H1 (cell line): Measurements from ENCODE around the gene PGF. TPM values are rescaled to one million over a fixed set of nuclear protein-coding genes. Genes with fewer than 3 reads are reported as not detected.

Experiments
- CTCF ChIA-PET: fragments of 300-600 bp; sonication (Branson Sonifier 250); formaldehyde crosslinking; loops from one replicate; lab custom pipeline; 2021; ENCODE audit not compliant: partially characterized antibody; lab: Charles Lee
- POLR2A ChIA-PET: fragments of 300-600 bp; sonication (Branson Sonifier 250); formaldehyde crosslinking; loops from one replicate; lab custom pipeline; 2021; ENCODE audit warnings: inconsistent platforms; ENCODE audit not compliant: partially characterized antibody; lab: Charles Lee
- DNase-seq, 2 experiments: peaks; one replicate each; pipeline versions ENCODE4 v3.0.0 to v3.0.0-alpha.2; 2010 to 2022; ENCODE audit warnings: low spot score in 2 of 2, low read depth in 1 of 2, mixed read lengths in 1 of 2
- FAIRE-seq: peaks from 2 replicates; lab custom pipeline; 2011; peaks lifted over from hg19 to GRCh38; lab: Jason Lieb, UNC
- H2AFZ ChIP-seq: 2 replicates; pipeline ENCODE4 v1.8.1; 2012; ENCODE audit warnings: low read length, inconsistent platforms
- H2AK5ac ChIP-seq: 2 replicates; pipeline ENCODE4 v1.6.1; 2013; ENCODE audit warnings: low read depth, low read length
- H2BK120ac ChIP-seq: replicated peaks from 2 replicates; pipeline ENCODE3; 2013; ENCODE audit warnings: low read depth, low read length, inconsistent platforms
- H2BK12ac ChIP-seq: 2 replicates; pipeline ENCODE4 v1.6.1; 2013; ENCODE audit warnings: low read depth, low read length
- H2BK15ac ChIP-seq: 2 replicates; pipeline ENCODE4 v1.6.1; 2013; ENCODE audit warnings: low read length
- H2BK20ac ChIP-seq: 2 replicates; pipeline ENCODE4 v1.6.1; 2013; ENCODE audit warnings: low read length
- H2BK5ac ChIP-seq: 2 replicates; pipeline ENCODE4 v1.6.1; 2013; ENCODE audit warnings: low read depth, low read length
- H3K14ac ChIP-seq: 2 replicates; pipeline ENCODE4 v1.6.1; 2013; ENCODE audit warnings: inconsistent platforms; ENCODE audit not compliant: insufficient read length
- H3K18ac ChIP-seq: 2 replicates; pipeline ENCODE4 v1.6.1; 2013; ENCODE audit warnings: low read length; ENCODE audit errors: extremely low read depth
- H3K23ac ChIP-seq: 2 replicates; pipeline ENCODE4 v1.6.1; 2013; ENCODE audit warnings: inconsistent platforms; ENCODE audit not compliant: insufficient read length
- H3K23me2 ChIP-seq: 2 replicates; pipeline ENCODE4 v1.6.1; 2013; ENCODE audit warnings: low read depth, low read length
- H3K27ac ChIP-seq: 2 replicates; pipeline ENCODE4 v1.6.1; 2011; ENCODE audit warnings: low read depth, low read length, inconsistent platforms
- H3K27me3 ChIP-seq, 4 experiments: replicated peaks in 1 of 4; 1 replicate in 1 of 4; 2 replicates in 3 of 4; pipeline versions ENCODE4 v1.6.1 to v1.8.1; 2011 to 2013; ENCODE audit warnings: low read length in 3 of 4, mild to moderate bottlenecking in 3 of 4, inconsistent platforms in 2 of 4, mixed read lengths in 2 of 4, moderate library complexity in 1 of 4; ENCODE audit not compliant: control insufficient read depth in 3 of 4, insufficient read depth in 3 of 4; ENCODE audit errors: extremely low read depth in 1 of 4
- H3K36me3 ChIP-seq, 4 experiments: 2 replicates each; pipeline versions ENCODE4 v1.6.1 to v1.8.1; 2011 to 2013; ENCODE audit warnings: mild to moderate bottlenecking in 4 of 4, low read length in 3 of 4, moderate library complexity in 2 of 4, control low read depth in 1 of 4, inconsistent platforms in 1 of 4; ENCODE audit not compliant: insufficient read depth in 4 of 4, control insufficient read depth in 2 of 4
- H3K4ac ChIP-seq: replicated peaks from 2 replicates; pipeline ENCODE3; 2013; ENCODE audit warnings: low read length, low read depth, mixed read lengths, inconsistent platforms; ENCODE audit not compliant: insufficient read length
- H3K4me1 ChIP-seq, 4 experiments: replicated peaks in 1 of 4; 1 replicate in 1 of 4; 2 replicates in 3 of 4; pipeline versions ENCODE4 v1.6.1 to v1.8.1; 2011 to 2013; ENCODE audit warnings: low read length in 3 of 4, inconsistent platforms in 2 of 4, mixed read lengths in 1 of 4; ENCODE audit not compliant: insufficient read depth in 4 of 4, control insufficient read depth in 3 of 4
- H3K4me2 ChIP-seq, 2 experiments: 2 replicates each; pipeline versions ENCODE4 v1.6.1 to v1.8.1; 2011 to 2013; ENCODE audit warnings: low read depth in 2 of 2, low read length in 2 of 2, control low read depth in 1 of 2, inconsistent platforms in 1 of 2, mild to moderate bottlenecking in 1 of 2; ENCODE audit not compliant: insufficient read depth in 1 of 2
- H3K4me3 ChIP-seq, 4 experiments: fragments of 200-600, 300-600 bp in 1 of 4; sonication (generic), shearing (Covaris generic), sonication (Bioruptor Twin) in 1 of 4; 2 replicates each; pipeline versions ENCODE4 v1.5.1 to v1.8.1; 2011 to 2016; ENCODE audit warnings: low read length in 4 of 4, low read depth in 3 of 4, control low read depth in 2 of 4, inconsistent platforms in 2 of 4, mild to moderate bottlenecking in 2 of 4, mixed read lengths in 1 of 4, moderate library complexity in 1 of 4; ENCODE audit not compliant: insufficient read depth in 2 of 4; ENCODE audit errors: extremely low read depth in 1 of 4
- H3K56ac ChIP-seq: replicated peaks from 2 replicates; pipeline ENCODE3; 2013; ENCODE audit warnings: low read depth, mild to moderate bottlenecking, mixed read lengths, low read length, inconsistent platforms; ENCODE audit not compliant: insufficient read length
- H3K79me1 ChIP-seq: 2 replicates; pipeline ENCODE4 v1.6.1; 2013; ENCODE audit warnings: low read depth, low read length, control low read depth
- H3K79me2 ChIP-seq, 2 experiments: 2 replicates each; pipeline versions ENCODE4 v1.6.1 to v1.8.1; 2012 to 2013; ENCODE audit warnings: low read length in 2 of 2, mild to moderate bottlenecking in 2 of 2, inconsistent platforms in 1 of 2; ENCODE audit not compliant: insufficient read depth in 2 of 2, control insufficient read depth in 1 of 2
- H3K9ac ChIP-seq, 4 experiments: replicated peaks in 1 of 4; 1 replicate in 1 of 4; 2 replicates in 3 of 4; pipeline versions ENCODE4 v1.6.1 to v1.8.1; 2011 to 2013; ENCODE audit warnings: low read depth in 3 of 4, low read length in 3 of 4, control low read depth in 2 of 4, mild to moderate bottlenecking in 2 of 4, moderate library complexity in 2 of 4, inconsistent platforms in 1 of 4; ENCODE audit errors: extremely low read depth in 1 of 4
- H3K9me3 ChIP-seq, 2 experiments: 2 replicates each; pipeline versions ENCODE4 v1.6.1 to v1.8.1; 2012 to 2013; ENCODE audit warnings: mild to moderate bottlenecking in 2 of 2, moderate library complexity in 2 of 2, control low read depth in 1 of 2, inconsistent platforms in 1 of 2, low read depth in 1 of 2, low read length in 1 of 2, mixed read lengths in 1 of 2; ENCODE audit not compliant: insufficient read depth in 2 of 2
- H4K20me1 ChIP-seq, 2 experiments: replicated peaks in 1 of 2; 2 replicates each; pipeline versions ENCODE3 to v1.8.1; 2011 to 2013; ENCODE audit warnings: inconsistent platforms in 2 of 2, low read length in 2 of 2, mild to moderate bottlenecking in 1 of 2; ENCODE audit not compliant: insufficient read depth in 2 of 2, control insufficient read depth in 1 of 2
- H4K5ac ChIP-seq: 2 replicates; pipeline ENCODE4 v1.6.1; 2013; ENCODE audit warnings: low read length, low read depth, mixed read lengths, inconsistent platforms; ENCODE audit not compliant: insufficient read length
- H4K8ac ChIP-seq: 2 replicates; pipeline ENCODE4 v1.8.0; 2013; ENCODE audit warnings: mild to moderate bottlenecking, moderate library complexity, low read length, inconsistent platforms; ENCODE audit not compliant: insufficient read depth; ENCODE audit errors: extremely low read depth
- H4K91ac ChIP-seq: replicated peaks from 2 replicates; pipeline ENCODE3; 2013; ENCODE audit warnings: low read length, mixed read lengths, inconsistent platforms; ENCODE audit not compliant: insufficient read length
- ATF3 ChIP-seq: IDR thresholded peaks from 2 replicates; pipeline ENCODE4 v1.6.1; 2011; ENCODE audit warnings: low read depth, mild to moderate bottlenecking, low read length; ENCODE audit not compliant: insufficient read depth
- BCL11A ChIP-seq, 2 experiments: IDR thresholded peaks; one replicate each; pipeline ENCODE4 v1.6.1; 2011; ENCODE audit warnings: low read depth in 2 of 2, low read length in 2 of 2, mild to moderate bottlenecking in 2 of 2
- CHD2 ChIP-seq: IDR thresholded peaks from 2 replicates; pipeline ENCODE4 v1.6.1; 2012; ENCODE audit warnings: low read length, improper control_type of control experiment
- JUN ChIP-seq: IDR thresholded peaks from 2 replicates; pipeline ENCODE4 v1.6.1; 2011; ENCODE audit warnings: low read depth, mild to moderate bottlenecking, improper control_type of control experiment, low read length
- SAP30 ChIP-seq: fragments of 300-600 bp; sonication (generic); IDR thresholded peaks from 2 replicates; pipeline ENCODE4 v1.7.1; 2012; ENCODE audit warnings: low read length, moderate library complexity, mild to moderate bottlenecking, inconsistent platforms; ENCODE audit not compliant: insufficient read depth, insufficient replicate concordance
- SIN3A ChIP-seq, 2 experiments: IDR thresholded peaks in 1 of 2; conservative IDR thresholded peaks in 1 of 2; 2 replicates each; pipeline ENCODE4 v1.6.1; 2011 to 2012; ENCODE audit warnings: low read length in 2 of 2, improper control_type of control experiment in 1 of 2, low read depth in 1 of 2, mild to moderate bottlenecking in 1 of 2
- WGBS, 2 experiments: shearing (Covaris generic) in 1 of 2; methylation state at CpG; one replicate each; pipeline versions ENCODE4 v1.1.6 to v1.1.7; 2013 to 2015; ENCODE audit warnings: low lambda C conversion rate in 2 of 2, mixed read lengths in 2 of 2, inconsistent platforms in 1 of 2, low coverage in 1 of 2, missing lambda C conversion rate in 1 of 2; ENCODE audit not compliant: insufficient replicate concordance in 2 of 2, insufficient coverage in 1 of 2, insufficient read length in 1 of 2; ENCODE audit errors: extremely low coverage in 1 of 2, missing lambda C conversion rate in 1 of 2; 5-methylcytosine and 5-hydroxymethylcytosine counted together
- polyA plus RNA-seq, 7 experiments: library from polyadenylated mRNA; depleted of rRNA in 3 of 7; stranded (reverse) in 5 of 7; unstranded in 2 of 7; fragments of >200 nt in 5 of 7; fragments of 200-250 nt in 2 of 7; gene quantifications; 1 replicate in 5 of 7; 2 replicates in 1 of 7; 4 replicates in 1 of 7; pipeline versions ENCODE4 v1.2.1 to v1.2.3, GENCODE V29; 2011 to 2013; ENCODE audit warnings: missing spikeins in 2 of 7, mixed read lengths in 2 of 7
- total RNA-seq: library from RNA; stranded (reverse); fragmentation: NEBNext Ultra II Directional; extraction: Animal tissue kit (Norgen Biotek cat#: 25700); gene quantifications from 2 replicates; pipeline ENCODE4 v1.2.1, GENCODE V29; 2021

The PGF gene
- total and polyA plus RNA-seq, 2 of the 8 experiments (the other 6 are each of a cell fraction or from before 2014, with no cell fraction given): 2.1 to 4.1 TPM

DNA sequence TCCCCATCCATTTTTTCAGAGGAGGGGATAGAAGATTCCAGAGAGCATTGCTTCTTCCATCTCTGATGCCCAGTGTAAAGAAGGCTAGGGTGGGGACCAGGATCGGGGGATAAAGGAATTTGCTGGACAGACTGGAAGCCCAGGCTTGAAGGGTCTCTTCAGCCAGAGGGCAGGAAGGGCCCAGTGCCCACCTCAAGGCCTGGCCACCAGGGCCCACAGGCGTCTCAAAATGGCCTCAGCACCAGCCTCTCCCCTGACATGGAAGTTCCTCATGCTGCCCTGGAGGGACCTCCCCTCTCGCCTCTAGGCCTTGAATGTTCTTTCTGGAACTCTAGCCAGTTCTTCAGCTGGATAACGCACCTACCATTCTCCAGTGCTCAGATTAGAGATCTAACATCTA is 35.1 kb downstream of the PGF start:
- POLR2A ChIA-PET: interaction anchor here (0.8 to 3.6 kb wide), 3 partner anchors 9 to 14 kb away, joined by 3 to 16 read pairs (median 3); no protein-coding TSS in a partner anchor
- H3K9ac ChIP-seq: no peak overlapping the region
- TF ChIP-seq SIN3A (conservative IDR thresholded peaks at IDR 0.05 in 1 of 2, IDR thresholded peaks at IDR 0.05 in 1 of 2; ENCODE audit: low read depth in 1 of 2, low read length in 2 of 2) (no peak), SAP30 (no peak), CHD2 (no peak), ATF3 (no peak), JUN (no peak), BCL11A (IDR thresholded peaks at IDR 0.05; ENCODE audit: low read depth in 2 of 2, low read length in 2 of 2) (no peak)

More for the DNA sequence above, 35.1 kb downstream of the PGF start:
- Histone ChIP-seq H3K14ac (no peak overlapping the region), H3K23ac (no peak overlapping the region), H4K8ac (no peak overlapping the region; the same call in 1 of the 2 replicates), H4K5ac (no peak overlapping the region), H3K27me3 (0 out of 7 replicates have a peak, but pooled peaks cover 0 to 2% (median 0%) of the 10 kb centered on the region in 4 experiments), H3K4ac (no peak overlapping the region), H4K20me1 (no peaks in the 10 kb centered on the region), H3K4me2 (no peak overlapping the region), H3K79me1 (no peaks in the 10 kb centered on the region), H3K23me2 (peaks cover 2% of the 10 kb centered on the region; the same call in 1 of the 2 replicates), H3K56ac (no peak overlapping the region), H2BK5ac (no peak overlapping the region), H3K9me3 (no peaks in the 10 kb centered on the region), H2AFZ (no peak overlapping the region), H2BK15ac (no peak overlapping the region), H2BK20ac (no peak overlapping the region), H3K18ac (no peak overlapping the region), H3K79me2 (no peaks in the 10 kb centered on the region), H4K91ac (no peak overlapping the region), H2BK12ac (no peak overlapping the region), H3K27ac (no peak overlapping the region), H2AK5ac (no peak overlapping the region), H2BK120ac (no peak overlapping the region), H3K4me1 (no peaks in the 10 kb centered on the region; a peak in 1 of 7 replicates), H3K36me3 (peaks cover 0 to 3% (median 0%) of the 10 kb centered on the region in 4 experiments; a peak in 3 of 8 replicates), H3K4me3 (no peak overlapping the region)
- DNase-seq (no peak), FAIRE-seq (no peak)
- CTCF ChIA-PET: interaction anchor here (3.3 to 4.3 kb wide), 4 partner anchors 9 to 169 kb away, joined by 15 to 36 read pairs (median 22); no protein-coding TSS in a partner anchor
- 84% methylated on average over 4 of the region's 4 CpGs; no CpG with 5 or more reads in 1 of the 2 experiments for WGBS, 2 experiments
